ENCODE data around the gene SLC5A6.

DNA sequence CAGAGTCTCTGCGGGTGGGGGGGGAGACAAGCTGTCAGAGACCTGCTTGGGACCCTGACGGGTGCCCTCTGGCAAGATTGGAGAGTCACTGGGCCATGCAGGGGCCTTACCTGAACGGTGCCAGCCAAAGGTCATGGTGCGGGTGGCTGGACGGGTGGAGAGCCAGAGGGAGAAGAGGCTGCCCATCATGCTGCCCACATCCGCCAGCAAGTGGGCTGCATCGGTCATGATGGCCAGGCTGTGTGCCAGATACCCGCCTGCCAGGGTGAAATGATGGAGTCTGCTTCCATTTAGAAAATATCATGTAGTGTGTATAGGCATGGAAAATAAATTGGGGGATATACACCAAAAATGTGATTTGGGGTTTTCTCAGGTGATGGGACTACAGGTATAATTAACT, 46.0 kb upstream of the SLC5A6 start:
- TF ChIP-seq, protein P1, sequence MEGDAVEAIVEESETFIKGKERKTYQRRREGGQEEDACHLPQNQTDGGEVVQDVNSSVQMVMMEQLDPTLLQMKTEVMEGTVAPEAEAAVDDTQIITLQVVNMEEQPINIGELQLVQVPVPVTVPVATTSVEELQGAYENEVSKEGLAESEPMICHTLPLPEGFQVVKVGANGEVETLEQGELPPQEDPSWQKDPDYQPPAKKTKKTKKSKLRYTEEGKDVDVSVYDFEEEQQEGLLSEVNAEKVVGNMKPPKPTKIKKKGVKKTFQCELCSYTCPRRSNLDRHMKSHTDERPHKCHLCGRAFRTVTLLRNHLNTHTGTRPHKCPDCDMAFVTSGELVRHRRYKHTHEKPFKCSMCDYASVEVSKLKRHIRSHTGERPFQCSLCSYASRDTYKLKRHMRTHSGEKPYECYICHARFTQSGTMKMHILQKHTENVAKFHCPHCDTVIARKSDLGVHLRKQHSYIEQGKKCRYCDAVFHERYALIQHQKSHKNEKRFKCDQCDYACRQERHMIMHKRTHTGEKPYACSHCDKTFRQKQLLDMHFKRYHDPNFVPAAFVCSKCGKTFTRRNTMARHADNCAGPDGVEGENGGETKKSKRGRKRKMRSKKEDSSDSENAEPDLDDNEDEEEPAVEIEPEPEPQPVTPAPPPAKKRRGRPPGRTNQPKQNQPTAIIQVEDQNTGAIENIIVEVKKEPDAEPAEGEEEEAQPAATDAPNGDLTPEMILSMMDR (tag by site-specific recombination; IDR thresholded peaks at IDR 0.05): no peak
- TF ChIP-seq, protein P2, sequence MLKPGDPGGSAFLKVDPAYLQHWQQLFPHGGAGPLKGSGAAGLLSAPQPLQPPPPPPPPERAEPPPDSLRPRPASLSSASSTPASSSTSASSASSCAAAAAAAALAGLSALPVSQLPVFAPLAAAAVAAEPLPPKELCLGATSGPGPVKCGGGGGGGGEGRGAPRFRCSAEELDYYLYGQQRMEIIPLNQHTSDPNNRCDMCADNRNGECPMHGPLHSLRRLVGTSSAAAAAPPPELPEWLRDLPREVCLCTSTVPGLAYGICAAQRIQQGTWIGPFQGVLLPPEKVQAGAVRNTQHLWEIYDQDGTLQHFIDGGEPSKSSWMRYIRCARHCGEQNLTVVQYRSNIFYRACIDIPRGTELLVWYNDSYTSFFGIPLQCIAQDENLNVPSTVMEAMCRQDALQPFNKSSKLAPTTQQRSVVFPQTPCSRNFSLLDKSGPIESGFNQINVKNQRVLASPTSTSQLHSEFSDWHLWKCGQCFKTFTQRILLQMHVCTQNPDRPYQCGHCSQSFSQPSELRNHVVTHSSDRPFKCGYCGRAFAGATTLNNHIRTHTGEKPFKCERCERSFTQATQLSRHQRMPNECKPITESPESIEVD (tag by site-specific recombination; IDR thresholded peaks at IDR 0.05): no peak
- TF ChIP-seq, protein P3, sequence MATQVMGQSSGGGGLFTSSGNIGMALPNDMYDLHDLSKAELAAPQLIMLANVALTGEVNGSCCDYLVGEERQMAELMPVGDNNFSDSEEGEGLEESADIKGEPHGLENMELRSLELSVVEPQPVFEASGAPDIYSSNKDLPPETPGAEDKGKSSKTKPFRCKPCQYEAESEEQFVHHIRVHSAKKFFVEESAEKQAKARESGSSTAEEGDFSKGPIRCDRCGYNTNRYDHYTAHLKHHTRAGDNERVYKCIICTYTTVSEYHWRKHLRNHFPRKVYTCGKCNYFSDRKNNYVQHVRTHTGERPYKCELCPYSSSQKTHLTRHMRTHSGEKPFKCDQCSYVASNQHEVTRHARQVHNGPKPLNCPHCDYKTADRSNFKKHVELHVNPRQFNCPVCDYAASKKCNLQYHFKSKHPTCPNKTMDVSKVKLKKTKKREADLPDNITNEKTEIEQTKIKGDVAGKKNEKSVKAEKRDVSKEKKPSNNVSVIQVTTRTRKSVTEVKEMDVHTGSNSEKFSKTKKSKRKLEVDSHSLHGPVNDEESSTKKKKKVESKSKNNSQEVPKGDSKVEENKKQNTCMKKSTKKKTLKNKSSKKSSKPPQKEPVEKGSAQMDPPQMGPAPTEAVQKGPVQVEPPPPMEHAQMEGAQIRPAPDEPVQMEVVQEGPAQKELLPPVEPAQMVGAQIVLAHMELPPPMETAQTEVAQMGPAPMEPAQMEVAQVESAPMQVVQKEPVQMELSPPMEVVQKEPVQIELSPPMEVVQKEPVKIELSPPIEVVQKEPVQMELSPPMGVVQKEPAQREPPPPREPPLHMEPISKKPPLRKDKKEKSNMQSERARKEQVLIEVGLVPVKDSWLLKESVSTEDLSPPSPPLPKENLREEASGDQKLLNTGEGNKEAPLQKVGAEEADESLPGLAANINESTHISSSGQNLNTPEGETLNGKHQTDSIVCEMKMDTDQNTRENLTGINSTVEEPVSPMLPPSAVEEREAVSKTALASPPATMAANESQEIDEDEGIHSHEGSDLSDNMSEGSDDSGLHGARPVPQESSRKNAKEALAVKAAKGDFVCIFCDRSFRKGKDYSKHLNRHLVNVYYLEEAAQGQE (tag by site-specific recombination; IDR thresholded peaks at IDR 0.05): no peak
- no peak for TF ChIP-seq ZNF121 (tag by site-specific recombination; IDR thresholded peaks at IDR 0.05)
- no peak for TF ChIP-seq TRIM28 (IDR thresholded peaks at IDR 0.05; ENCODE audit: borderline replicate concordance, low read length)
- TF ChIP-seq IKZF3 (tag by site-specific recombination; IDR thresholded peaks at IDR 0.05): no peak
- no peak for TF ChIP-seq ZBTB8A (tag by site-specific recombination; IDR thresholded peaks at IDR 0.05)
- no peak for TF ChIP-seq ZNF23 (tag by site-specific recombination; IDR thresholded peaks at IDR 0.05; ENCODE audit: borderline replicate concordance)
- no peak for TF ChIP-seq ZNF335 (tag by site-specific recombination; conservative IDR thresholded peaks at IDR 0.05)
- no peak for TF ChIP-seq MYNN (tag by site-specific recombination; IDR thresholded peaks at IDR 0.05; ENCODE audit: borderline replicate concordance)
- no peak for TF ChIP-seq ZNF544 (tag by site-specific recombination; IDR thresholded peaks at IDR 0.05)
- no peak for TF ChIP-seq ZBTB21 (tag by site-specific recombination; IDR thresholded peaks at IDR 0.05)
- TF ChIP-seq ZNF19 (tag by site-specific recombination; IDR thresholded peaks at IDR 0.05; ENCODE audit: low read depth): no peak
- no peak for TF ChIP-seq YY1 (tag by site-specific recombination; IDR thresholded peaks at IDR 0.05)
